NCI-H2196 treated with DMSO at 0.1 percent for 48 hours (cell line): ENCODE results near the gene DIRAS3.
"Not testable (repeated sequence)": the region's sequence is repeated elsewhere in the genome, so short reads cannot be mapped to it uniquely, and the experiment has no call there.

Experiments
- DNase-seq: peaks from one replicate; lab custom pipeline; 2025; ENCODE audit not compliant: unreplicated experiment; lab: John Stamatoyannopoulos, UW

The DIRAS3 gene, protein sequence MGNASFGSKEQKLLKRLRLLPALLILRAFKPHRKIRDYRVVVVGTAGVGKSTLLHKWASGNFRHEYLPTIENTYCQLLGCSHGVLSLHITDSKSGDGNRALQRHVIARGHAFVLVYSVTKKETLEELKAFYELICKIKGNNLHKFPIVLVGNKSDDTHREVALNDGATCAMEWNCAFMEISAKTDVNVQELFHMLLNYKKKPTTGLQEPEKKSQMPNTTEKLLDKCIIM

DNA sequence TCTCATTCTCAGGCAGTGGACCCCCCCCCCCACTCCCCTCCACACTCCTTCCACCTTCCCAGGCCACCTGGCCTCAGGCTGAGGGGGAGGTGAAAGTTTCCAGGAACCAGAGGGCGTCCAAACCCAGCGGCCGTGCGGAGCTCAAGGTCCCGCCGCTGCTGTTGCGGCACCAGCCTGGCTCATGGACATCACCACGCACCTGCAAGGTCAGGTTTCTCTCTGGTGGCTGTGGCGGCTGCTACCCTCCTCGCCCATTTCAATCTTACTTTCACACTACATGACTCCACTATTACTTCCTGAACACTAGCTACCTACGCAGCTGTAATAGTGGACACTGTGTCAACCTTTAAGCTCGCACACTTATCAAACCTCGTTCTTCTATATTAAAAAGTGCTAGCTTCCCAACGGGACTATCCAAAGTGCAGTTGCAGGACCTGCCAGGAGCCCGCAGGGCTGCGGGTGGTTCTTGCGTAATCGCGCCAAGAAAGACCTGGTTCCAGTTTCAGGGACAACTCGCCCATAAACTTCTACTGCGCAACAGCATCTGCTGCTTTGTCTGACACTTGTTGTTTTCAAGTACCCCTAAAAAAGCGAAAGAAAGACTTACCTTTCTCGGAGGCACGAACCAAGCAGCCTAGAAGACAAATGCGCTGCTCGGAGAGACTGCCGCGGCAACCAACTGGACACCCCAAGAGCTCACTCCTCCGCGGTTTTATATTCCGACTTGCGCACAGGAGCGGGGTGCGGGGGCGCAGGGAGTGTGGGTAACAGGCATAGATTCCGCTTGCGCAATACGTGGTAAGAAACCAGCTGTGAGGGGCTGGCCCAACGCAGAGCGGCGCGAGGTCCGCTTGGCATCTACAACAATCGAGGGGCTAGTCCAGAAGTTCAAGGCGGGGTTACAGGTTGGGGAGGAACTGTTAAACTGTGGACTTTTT is at the start of gene DIRAS3:
TSS of gene DIRAS3 (minus strand) at position 687 of the 938 bp plus-strand sequence. CDS start 3,330 bp downstream, outside the sequence.
- no peak for DNase-seq

DNA sequence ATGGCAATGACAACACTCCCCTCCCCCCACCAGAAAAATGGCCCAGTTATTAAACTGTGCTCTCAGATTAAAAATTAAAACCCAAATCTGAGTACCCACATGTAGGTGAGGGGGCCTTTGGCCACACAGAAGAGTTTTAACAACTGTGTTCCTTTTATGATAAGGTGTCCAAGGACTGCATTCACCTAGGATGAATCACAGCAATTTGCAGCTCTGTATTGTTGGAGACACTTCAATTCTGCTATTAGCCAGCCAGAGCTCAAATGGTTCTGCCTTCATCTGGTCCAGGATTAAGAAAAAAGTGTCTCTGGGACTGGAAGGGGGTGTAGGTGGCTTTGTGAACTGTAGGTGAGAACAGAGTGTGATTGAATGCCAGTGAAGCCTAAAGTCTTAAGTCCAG is 43.3 kb upstream of the DIRAS3 start:
- DNase-seq: no peak

DNA sequence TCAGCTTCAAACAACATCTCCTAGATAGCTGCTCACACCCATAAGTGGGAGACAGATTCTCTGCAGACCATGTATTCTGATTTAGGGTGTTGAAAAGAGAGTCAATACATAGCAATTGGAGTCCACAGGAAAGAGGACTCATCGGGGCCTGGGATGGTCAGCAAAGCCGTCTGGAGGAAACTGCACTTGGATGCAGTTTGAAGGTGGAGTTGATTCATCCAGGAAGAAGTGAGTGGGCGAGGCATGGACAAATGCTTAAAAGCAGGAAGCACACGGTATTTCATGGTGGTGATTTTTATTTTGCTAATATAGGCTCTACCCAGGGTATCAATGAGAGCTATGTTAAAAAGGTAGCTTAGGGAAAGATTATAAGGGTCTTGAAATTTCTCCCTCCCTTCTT is 36.8 kb upstream of the DIRAS3 start:
- no peak for DNase-seq

DNA sequence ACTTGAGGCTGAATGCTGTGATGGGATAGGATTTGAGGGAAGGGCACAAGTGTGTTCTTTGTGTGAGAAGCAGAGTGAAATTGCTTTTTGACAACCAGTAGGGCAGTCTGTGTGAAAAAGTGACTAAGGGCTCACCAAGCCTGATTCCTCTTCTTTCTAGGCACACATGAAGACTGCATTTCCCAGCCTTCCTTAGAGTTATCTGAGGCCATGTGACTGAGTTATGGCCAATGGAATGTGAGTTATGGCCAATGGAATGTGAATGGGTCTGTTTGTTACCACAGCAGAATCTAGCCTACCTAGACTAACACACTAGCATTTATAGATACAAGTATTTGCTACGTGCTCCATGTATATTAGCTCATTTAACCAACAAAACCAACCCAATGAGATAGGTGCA is 35.3 kb upstream of the DIRAS3 start:
- no peak for DNase-seq

DNA sequence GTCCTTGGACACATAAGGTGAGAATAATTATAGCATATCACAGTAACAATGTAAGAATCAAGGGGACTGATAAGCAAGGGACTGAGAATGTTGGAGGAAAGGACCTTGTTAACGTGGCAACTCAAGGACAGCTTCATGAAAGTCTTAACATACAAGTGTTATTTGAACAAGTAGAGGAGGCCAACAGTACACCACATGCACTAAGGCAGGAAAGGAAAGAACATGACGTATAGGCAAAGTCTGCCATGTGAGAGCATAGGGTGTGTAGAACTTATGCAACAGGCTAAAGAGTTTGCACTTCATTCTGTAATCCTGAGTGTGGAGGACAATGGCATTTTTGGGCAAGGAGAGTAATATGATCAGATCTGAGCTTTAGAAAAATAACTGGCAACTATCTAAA is 33.3 kb upstream of the DIRAS3 start:
- DNase-seq: no peak

DNA sequence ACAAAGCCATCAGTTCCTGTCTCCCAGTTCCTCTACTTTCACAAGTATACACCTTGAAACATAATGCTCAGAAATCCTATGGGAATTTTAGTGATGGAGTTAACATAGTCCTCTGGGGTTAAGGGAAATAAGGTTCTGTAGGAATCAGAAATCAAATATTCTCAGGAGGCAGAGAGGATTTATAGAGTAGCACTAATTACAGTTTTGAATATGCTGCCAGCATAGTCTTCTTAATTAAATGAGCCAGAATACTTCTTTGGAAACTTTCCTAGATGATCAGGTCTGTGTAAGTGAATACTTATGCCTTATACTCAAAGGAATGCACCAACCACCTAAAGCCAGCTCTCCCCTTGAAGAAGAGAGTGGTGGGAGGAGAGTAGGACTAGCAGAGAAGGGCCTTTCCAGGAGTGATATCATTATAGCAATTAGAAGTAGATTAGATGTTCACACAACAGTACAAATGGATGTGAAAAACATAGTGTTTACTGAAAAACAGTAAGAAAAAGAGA is 31.4 kb upstream of the DIRAS3 start:
- DNase-seq: no peak

DNA sequence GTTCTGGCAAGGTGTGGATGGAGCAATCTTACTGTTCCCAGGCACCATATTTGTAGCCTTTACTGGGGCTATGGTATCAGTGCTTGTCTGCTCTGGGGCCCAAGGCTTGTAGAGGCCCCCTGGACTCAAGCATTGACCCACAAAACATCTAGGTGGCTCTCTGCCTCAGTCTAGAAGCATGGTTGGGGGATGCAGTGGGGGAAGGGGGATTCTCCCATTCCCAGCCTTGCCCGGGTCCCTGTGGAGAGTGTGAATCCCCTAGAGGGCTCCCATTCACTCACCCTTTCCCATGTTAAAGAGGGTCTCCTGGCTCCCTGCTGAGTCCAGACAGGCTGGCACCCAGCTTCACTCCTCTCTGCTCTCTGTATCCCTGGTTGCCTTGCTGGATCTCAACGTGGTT is 28.2 kb upstream of the DIRAS3 start:
- no peak for DNase-seq

DNA sequence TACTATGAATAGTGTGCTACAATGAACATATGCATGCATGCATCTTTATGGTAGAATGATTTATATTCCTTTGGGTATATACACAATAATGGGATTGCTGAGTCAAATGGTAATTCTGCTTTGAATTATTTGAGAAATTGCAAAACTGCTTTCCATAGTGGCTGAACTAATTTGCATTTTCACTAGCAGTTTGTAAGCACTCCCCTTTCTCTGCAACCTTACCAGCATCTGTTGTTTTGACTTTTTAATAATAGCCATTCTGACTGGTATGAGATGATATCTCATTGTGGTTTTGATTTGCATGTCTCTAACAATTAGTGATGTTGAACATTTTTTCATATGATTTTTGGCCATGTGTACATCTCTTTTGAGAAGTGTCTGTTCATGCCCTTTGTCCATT is 24.0 kb upstream of the DIRAS3 start:
- no peak for DNase-seq

DNA sequence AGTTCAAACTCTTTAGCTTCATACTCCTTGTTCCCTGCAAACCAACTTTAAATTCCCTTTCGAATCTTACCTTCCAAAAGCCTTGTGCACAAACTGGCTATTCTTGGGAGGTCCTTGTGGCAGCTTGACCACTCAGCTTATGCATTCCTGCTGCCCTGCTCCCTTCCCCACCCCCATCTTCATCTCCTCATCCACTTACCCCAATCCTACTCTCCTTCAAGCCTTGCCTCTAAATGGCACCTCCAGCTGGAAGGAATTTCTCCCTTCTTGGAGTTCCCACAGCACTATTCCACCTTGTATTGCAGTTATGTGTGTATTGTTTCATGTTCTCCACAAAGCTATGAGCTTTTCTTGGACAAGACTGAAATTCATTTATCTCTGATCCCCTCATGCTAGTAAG is 15.3 kb upstream of the DIRAS3 start:
- no peak for DNase-seq

DNA sequence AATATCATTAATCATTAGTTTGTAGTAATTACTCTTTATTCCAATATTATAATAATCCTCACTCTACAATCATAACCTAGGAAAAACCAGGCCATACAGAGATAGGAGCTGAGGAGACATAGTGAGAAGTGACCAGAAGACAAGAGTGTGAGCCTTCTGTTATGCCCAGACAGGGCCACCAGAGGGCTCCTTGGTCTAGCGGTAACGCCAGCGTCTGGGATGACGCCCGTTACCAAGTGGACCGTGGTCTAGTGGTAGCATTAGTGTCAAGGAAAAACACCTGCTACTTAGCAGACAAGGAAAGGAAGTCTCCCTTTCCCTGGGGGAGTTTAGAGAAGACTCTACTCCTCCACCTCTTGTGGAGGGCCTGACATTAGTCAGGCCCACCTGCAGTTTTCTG is 7.6 kb upstream of the DIRAS3 start:
- DNase-seq: not testable (repeated sequence)

DNA sequence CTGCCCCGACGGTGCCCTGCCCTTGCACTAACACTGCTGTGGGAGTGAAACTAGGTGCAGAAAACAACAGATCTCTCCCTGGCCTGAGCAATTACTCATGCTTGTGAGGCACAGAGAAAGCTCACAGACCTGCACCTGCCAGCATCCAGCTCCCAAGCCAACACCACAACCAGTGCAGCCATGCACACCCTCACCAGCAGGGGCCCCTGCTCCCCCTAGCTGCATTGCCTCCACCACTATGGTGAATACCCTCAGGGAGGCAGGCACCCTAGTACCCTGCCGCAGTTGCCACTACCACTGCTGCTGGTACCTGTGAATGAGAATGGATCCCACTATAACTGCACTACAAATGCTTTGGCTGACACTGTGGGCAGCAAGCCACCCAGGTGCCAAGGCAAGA is 7.1 kb upstream of the DIRAS3 start:
- no peak for DNase-seq

DNA sequence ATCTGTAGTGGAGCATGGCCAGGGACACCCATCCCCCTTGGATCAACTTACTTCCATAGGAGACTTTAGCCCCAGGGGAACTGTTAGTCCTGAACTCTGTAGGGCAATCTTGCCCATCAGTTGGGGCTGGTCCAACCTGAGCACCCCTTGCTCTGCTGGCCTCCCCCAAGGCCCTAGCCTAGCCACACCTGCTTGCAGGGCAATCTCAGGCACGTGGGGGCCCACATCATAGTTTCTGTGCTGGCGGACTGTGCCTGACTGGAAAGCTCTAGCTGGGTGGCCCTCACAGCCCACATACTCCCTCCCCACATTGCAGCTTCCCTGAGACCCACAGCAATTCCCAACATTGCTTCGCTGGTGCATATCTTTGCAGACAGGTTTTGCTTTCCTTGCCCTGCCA is 6.6 kb upstream of the DIRAS3 start:
- no peak for DNase-seq

DNA sequence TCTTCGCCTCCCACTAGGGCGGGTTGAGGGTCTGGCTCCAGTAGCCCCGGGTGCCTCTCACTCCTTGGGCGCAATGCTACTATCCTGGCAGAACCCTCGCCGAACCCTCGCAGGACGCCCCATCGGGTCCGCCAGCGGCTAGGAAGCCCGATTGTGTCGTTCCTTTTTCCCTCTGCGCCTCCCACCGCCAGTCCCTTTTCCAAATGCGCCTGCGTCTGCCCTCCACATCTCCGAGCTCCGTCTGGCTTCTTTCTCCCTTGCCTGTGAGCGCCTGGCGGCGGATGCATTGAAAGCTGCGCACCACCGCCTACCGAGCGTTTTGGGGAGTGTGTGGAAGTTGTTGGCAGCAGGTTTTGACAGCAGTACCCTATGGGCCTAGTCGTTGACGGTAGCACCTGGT is 1.0 kb upstream of the DIRAS3 start:
- DNase-seq: no peak

DNA sequence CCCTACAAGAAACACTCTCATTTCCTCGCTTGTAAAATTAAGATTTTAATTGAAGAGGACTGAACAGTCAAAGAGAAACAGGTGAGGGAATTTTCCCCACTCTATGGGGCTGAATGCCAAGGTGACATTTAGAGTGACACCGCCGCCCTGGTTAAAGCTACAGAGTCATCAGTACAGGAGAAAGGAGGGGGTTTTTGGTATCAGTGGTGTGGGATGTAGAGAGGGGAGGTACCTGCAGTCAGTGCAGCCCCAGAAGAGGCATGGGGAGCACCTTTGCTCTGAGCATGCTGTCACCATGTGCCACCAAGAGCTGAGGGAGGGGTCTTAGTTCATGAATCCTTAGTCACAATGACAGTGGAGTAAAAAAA is 2.8 kb downstream of the DIRAS3 start:
- DNase-seq: no peak

DNA sequence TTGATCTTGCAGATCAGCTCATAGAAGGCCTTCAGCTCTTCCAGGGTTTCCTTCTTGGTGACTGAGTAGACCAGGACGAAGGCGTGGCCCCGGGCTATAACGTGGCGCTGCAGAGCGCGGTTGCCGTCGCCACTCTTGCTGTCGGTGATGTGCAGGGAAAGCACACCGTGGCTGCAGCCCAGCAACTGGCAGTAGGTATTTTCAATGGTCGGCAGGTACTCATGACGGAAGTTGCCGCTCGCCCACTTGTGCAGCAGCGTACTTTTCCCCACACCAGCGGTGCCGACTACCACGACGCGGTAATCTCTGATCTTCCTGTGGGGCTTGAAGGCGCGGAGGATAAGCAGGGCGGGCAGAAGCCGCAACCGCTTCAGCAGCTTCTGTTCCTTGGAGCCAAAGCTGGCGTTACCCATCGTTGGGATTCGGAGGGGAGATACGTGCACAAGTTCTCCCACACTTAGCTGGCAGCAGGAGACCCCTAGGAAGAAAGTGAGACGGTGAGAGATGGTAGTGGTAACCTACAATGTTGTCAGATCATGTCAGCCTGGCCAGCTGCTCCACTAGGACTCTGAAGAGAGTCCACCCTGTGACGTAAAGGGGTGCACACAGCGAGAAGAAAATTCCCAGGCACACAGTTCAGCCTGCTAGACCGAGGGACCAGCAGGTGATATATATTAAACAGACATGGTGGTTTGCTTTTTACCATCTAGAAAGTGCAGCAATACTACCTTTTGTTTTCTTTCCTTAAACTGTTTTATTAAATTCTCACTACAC is 3.4 kb downstream of the DIRAS3 start:
- DNase-seq: no peak

DNA sequence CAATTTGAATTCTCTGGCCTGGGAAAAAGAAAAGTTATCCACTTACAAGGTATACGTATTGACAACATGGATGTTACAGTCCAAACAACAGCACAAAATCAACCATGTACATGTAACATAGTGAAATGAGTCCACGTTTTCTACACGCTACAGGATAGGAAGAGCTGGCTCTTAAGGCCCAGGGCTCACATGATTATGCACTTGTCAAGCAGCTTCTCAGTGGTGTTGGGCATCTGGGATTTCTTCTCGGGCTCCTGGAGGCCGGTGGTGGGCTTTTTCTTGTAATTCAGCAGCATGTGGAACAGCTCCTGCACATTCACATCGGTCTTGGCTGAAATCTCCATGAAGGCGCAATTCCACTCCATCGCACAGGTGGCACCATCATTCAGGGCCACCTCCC is 4.0 kb downstream of the DIRAS3 start:
- no peak for DNase-seq

DNA sequence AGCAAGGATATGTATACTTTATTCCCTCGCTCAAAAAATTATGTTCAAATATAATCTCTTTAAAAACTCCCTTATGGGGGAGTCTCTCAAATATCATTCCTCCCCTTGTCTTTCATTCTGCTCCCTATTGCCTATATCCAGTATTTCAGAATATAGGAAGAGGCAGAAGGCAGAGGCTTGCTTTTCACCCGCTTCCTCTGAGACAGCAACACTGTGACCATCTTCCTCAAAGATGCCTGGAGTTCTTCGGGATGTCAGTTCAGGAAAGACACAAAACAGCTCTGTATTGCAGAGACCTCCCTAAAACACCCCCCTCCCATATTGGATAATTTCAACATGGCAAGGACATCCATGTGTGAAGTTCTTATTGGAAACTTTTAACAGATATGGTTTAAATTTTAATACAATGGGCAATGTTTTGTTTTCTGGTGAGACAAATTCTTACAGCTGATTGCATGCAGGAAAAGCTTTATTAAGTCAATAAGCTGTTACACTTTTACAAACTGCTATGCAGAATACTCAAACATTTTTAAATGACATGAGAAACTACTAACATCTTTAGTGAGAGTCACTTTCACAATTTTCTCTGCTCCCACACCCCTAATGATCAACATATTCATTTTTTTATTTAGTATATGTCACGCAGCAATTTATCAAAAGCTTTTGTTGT is 4.8 kb downstream of the DIRAS3 start:
- no peak for DNase-seq

DNA sequence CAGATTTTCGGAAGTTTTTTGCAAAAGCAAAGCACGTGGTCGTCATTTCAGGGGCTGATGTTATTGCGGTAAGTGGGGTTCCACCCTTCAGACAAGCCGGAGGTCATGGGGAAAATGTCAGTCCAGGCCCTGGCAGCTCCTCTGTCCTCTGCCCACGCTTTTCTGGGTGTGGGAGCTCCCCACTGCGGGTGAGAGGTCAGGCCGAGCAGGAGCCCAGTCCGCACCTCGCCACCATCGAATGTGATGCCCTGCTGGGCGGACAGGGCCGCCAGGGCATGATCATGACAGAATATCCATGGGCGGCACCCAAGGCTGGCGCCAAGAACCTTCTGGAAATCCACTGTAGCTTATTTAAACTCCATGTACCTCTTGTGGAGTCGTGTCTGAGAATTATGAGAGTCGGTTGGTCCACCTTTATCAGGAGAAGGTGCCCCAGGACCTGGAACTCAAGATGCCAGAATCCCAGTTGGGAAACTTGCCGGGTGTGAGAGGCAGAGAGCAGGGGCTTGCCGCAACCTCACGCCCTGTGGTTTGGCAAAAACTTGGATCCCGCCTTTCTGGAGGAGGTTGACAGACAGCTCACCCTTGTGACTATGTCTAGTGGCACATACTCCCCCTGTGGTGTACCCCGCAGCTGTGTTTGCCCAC is 6.9 kb downstream of the DIRAS3 start:
- DNase-seq: no peak

DNA sequence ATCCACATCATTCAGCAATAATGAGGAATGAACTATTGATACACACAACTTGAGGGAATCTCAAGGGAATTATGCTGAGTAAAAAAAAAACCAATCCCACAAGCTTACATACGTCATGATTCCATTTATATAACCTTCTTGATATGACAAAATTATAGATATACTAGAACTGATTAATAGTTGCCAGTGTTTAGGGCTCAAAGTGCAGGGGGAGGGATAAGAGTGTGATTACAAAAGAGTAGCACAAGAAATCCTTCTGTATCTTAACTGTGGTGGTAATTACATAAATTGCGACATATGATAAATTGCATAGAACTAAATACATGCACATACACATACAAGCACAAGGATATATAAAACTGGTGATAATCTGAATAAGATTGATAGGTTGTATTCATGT is 13.5 kb downstream of the DIRAS3 start:
- no peak for DNase-seq

DNA sequence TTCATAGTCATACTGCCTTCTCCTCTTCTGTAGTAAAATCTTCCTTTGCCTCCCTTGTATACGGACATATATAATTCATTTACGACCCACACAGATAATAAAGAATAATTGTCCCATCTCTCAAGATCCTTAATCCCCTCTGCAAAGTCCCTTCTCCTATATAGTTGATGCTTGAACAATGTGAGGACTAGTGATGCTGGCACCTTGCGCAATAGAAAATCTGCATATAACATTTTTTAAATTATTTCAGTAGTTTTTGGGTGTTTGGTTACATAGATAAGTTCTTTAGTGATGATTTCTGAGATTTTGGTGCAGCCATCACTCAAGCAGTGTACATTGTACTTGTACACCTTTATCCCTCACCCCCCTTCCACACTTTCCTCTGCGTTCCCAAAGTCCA is 21.0 kb downstream of the DIRAS3 start:
- DNase-seq: no peak

DNA sequence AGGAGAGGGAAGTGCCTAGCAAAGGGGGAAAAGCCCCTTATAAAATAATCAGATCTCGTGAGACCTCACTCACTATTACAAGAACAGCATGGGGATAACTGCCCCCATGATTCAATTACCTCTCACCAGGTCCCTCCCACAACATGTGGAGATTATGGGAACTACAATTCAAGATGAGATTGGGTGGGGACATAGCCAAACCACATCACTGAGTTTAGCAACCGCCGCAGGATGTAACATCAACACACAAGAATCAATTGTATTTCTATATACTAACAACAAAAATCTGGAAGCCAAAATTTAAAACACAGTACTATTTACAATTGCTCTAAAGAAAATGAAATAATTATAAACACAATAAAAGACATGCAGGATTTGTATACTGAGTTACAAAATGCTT is 21.9 kb downstream of the DIRAS3 start:
- no peak for DNase-seq
